Measurements from ENCODE around the gene MSRB3.
"Not testable (repeated sequence)": the region's sequence is repeated elsewhere in the genome, so short reads cannot be mapped to it uniquely, and the experiment has no call there.

Gene MSRB3

GRCh38 chr12:65457341-65457740, 178.9 kb downstream of the MSRB3 start:
- not testable (repeated sequence) for DNase-seq (ENCODE audit: low spot score)

GRCh38 chr12:65458718-65459117, 180.2 kb downstream of the MSRB3 start:
- no peak for DNase-seq (ENCODE audit: low spot score)

- no peak for DNase-seq (ENCODE audit: low spot score)
Measured at GRCh38 chr12:65459545-65459944, 181.1 kb downstream of the MSRB3 start.

DNA sequence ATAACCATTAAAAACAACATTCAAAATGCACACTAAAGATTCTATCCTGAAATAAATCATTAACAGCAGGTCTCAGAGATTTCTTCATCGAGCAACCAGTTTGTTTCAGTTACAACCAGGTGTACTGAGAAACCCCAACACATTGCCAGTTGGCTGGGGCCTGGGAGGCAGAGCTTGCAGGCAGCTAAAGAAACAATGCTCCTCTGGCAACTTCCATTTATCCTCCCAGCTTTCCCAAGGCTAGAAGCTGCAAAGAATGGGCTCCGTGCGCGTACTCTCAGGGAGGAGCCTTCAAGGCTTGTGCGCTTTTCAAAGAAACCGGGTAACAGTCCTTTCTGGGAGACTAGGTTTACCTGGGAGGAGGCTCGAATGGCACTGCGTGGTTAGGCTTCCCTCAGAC, 181.6 kb downstream of the MSRB3 start:
- no peak for DNase-seq (ENCODE audit: low spot score)

DNA sequence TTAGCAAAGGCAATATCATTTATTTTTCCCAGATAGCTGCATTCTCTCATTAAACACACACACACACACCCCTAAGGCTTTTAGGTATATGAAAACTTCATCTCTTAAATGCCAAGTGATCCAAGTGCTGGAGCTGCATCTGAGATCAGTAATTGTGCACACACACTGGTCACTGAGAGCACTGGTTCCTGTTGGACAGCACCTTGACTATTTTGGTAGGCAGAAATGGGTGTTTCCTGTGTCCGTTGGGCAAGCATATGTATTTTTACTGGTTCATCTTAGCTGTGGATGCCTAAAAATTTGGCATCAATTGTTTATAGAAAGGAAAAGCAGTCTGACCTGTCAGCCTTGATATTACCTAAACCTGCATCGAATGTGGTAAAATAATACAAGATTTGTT, 182.5 kb downstream of the MSRB3 start:
- DNase-seq (ENCODE audit: low spot score) = no peak

DNA sequence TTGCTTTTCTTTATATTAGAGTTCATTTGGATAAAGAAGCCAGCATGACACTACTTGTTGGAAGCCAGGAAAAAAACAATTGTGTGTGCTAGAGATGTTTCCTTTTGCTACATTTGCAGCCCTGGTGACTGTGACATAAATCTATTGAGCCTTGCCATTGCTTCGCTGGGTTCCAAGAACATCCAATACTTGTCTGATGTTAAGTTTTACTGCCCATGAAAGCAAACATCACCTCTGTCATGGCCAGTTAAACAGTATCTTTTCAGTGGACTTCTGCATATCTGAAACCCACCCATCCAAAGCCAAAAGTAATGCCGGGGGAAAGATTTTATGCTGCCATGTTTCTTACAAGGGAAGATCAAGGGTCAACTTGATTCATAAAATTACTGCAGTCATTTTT, 184.0 kb downstream of the MSRB3 start:
- no peak for DNase-seq (ENCODE audit: low spot score)

DNA sequence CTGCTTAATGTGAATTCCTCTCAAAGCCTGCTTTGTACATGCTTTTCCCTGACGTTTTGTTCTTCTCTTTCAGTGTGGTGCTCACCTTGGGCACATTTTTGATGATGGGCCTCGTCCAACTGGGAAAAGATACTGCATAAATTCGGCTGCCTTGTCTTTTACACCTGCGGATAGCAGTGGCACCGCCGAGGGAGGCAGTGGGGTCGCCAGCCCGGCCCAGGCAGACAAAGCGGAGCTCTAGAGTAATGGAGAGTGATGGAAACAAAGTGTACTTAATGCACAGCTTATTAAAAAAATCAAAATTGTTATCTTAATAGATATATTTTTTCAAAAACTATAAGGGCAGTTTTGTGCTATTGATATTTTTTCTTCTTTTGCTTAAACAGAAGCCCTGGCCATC, 184.6 kb downstream of the MSRB3 start:
- no peak for DNase-seq (ENCODE audit: low spot score)

DNA sequence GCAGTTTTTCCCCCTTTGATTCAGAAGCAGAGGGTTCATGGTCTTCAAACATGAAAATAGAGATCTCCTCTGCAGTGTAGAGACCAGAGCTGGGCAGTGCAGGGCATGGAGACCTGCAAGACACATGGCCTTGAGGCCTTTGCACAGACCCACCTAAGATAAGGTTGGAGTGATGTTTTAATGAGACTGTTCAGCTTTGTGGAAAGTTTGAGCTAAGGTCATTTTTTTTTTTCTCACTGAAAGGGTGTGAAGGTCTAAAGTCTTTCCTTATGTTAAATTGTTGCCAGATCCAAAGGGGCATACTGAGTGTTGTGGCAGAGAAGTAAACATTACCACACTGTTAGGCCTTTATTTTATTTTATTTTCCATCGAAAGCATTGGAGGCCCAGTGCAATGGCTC, 185.1 kb downstream of the MSRB3 start:
- DNase-seq (ENCODE audit: low spot score) = no peak

- DNase-seq (ENCODE audit: low spot score) = no peak
Measured at GRCh38 chr12:65464930-65465329, 186.4 kb downstream of the MSRB3 start.

- DNase-seq (ENCODE audit: low spot score) = peak; percentile 28
Measured at GRCh38 chr12:65465766-65466547, 187.5 kb downstream of the MSRB3 start.

GRCh38 chr12:65466911-65467310, 188.4 kb downstream of the MSRB3 start:
- no peak for DNase-seq (ENCODE audit: low spot score)

- DNase-seq (ENCODE audit: low spot score) = no peak
Measured at GRCh38 chr12:65470256-65470655, 191.8 kb downstream of the MSRB3 start.

- no peak for DNase-seq (ENCODE audit: low spot score)
Measured at GRCh38 chr12:65472079-65472478, 193.6 kb downstream of the MSRB3 start.

GRCh38 chr12:65474831-65475230, 196.3 kb downstream of the MSRB3 start:
- DNase-seq (ENCODE audit: low spot score) = no peak

DNA sequence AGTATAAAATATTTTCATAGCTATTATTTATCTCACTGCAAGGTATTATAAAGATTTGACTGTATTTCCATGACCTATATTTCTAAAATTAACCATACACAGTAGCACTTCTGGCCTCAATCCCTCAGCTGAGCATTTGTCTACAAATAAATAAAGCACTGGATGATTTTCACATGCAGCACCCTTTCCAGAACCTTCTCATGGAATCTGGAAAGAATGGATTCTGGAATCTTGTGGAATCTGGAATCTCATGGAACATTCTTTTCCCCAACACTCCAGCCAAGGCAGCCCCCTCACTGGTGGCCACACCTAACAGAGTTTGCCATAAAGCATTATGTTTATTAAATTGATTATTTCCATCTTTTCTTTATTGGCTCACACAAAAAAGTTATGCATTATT, 199.2 kb downstream of the MSRB3 start:
- DNase-seq (ENCODE audit: low spot score) = no peak

GRCh38 chr12:65483891-65484516, 205.5 kb downstream of the MSRB3 start:
- DNase-seq (ENCODE audit: low spot score) = not testable (repeated sequence)

GRCh38 chr12:65488197-65488596, 209.7 kb downstream of the MSRB3 start:
- no peak for DNase-seq (ENCODE audit: low spot score)

- no peak for DNase-seq (ENCODE audit: low spot score)
Measured at GRCh38 chr12:65490250-65490649, 211.8 kb downstream of the MSRB3 start.

- no peak for DNase-seq (ENCODE audit: low spot score)
Measured at GRCh38 chr12:65492998-65493912, 214.8 kb downstream of the MSRB3 start.

DNA sequence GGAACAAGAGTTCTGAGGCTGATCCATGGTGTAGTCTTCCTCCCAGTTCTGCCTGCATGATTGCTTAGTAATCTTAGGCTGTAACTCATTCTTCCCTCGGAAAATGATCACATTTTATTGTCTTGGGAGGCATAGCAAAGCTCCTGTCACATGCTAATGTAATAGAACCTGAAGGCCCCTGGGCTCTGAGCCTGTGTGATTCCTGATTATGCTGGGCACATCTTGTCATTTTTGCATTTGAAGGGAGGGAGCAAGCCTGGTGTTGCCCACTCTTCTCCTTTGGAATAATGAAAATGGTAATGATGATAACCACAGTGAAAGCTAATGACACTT, 215.4 kb downstream of the MSRB3 start:
- DNase-seq (ENCODE audit: low spot score) = no peak

DNA sequence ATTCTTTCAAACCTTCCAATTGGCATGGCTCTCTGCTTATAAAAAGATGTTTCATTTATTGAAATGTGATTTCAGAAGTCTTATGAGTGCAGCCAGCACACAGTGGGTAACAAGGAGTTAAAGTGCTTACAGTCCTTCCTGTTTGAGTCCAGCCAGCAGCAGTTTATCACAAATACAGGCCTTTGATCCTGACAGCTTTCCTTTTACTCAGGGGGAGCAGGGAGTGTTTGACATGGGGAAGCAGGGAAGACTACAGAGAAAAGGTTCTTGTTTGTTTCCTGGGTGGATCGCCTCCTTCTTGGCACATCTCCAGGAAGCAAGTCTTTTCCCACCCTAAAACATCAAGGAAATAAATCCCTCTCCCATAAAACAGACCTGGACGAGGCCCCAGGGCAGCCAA, 216.1 kb downstream of the MSRB3 start:
- no peak for DNase-seq (ENCODE audit: low spot score)

- DNase-seq (ENCODE audit: low spot score) = no peak
Measured at GRCh38 chr12:65495233-65495632, 216.8 kb downstream of the MSRB3 start.

GRCh38 chr12:65496617-65497016, 218.1 kb downstream of the MSRB3 start:
- no peak for DNase-seq (ENCODE audit: low spot score)

Measured in iPS-NIHi11 (cell line).